ENCODE measurements around the gene EXOC6. TPM values are rescaled to one million over a fixed set of nuclear protein-coding genes. Genes with fewer than 3 reads are reported as not detected.

EXOC6 gene
- total and polyA plus RNA-seq, 2 donors from 2014 or later, result 9.5 to 17.0 TPM

DNA sequence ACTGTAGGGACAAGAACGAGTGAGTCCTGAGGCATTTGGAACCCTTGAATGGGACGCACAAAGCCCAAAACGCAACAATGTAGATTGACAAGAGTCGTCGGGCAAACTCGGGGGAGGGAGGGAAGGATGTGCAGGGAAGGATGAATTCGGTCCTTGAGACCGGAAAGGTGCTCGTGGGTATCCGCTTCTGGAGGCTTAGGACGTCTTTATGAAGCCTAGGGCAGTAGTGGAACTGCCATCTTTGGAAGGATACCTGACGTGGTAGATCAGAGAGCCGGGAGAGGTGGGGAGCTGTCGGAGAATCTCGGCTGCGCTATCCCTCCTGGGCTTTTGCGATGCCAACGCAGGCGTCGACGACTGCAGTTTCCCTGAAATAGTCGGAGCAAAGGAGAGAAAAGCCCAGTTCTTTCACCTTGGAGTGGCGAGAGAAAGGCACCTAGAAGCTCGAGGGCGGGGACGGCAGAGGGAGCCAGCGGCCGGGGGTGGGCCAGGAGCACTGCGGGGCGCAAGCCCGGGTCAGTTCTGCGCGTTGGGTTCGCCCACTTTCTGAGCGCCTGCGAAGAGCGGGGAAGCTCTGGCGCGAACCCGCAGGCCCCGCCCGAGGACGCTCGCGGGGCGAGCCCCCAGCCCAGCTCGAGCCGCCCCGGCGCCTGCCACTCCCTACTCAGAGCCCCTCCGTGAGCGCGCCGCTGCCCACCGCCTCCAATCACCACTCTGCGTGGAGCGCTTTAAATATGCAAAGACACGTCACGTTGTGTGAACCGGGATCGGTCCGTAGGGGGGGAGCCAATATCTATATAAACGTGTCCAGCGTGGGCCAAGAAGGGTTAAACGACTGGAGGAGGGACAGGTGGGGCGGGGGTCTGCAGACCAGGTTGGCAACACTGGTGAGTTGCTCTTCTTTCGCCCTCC, 211.9 kb downstream of the EXOC6 start, which contains the start of gene CYP26C1:
Gene CYP26C1 (plus strand): TSS at position 824 of the 912 bp plus-strand sequence. CDS start 466 bp downstream, outside the sequence.
- Histone ChIP-seq H3K27ac (ENCODE audit: low read depth in 2 of 2, low read length in 2 of 2) (no peak within 1 kb of the TSS), H3K9me3 (ENCODE audit: control insufficient read depth in 2 of 3, insufficient read depth in 1 of 3, low read length in 3 of 3) (no peaks in the 10 kb centered on the region), H3K9ac (ENCODE audit: low read length in 3 of 3) (no peak within 1 kb of the TSS), H3K36me3 (ENCODE audit: control insufficient read depth in 2 of 3, insufficient read depth in 3 of 3, low read length in 3 of 3) (no peaks in the 10 kb centered on the region), H3K4me3 (ENCODE audit: low read length in 3 of 3) (no peak within 1 kb of the TSS), H3K27me3 (ENCODE audit: control insufficient read depth, insufficient read depth, low read length) (peaks cover 45% of the 10 kb centered on the region), H3K4me1 (ENCODE audit: control insufficient read depth in 2 of 3, insufficient read depth in 2 of 3, low read depth in 1 of 3, low read length in 3 of 3) (peaks cover 0 to 9% (median 0%) of the 10 kb centered on the region in 3 donors)
- DNase-seq (peak in 1 of 5 donors; percentile 61), FAIRE-seq (no peak)
- no peak for TF ChIP-seq CTCF (IDR thresholded peaks at IDR 0.05; ENCODE audit: borderline replicate concordance, extremely low read depth, insufficient read depth)
- intact Hi-C loops (cut with DNase I), result no loop called here

GRCh38 chr10:93060887-93061593, 212.7 kb downstream of the EXOC6 start:
- Histone ChIP-seq H3K4me1 (ENCODE audit: control insufficient read depth in 2 of 3, insufficient read depth in 2 of 3, low read depth in 1 of 3, low read length in 3 of 3) (peaks cover 0 to 12% (median 0%) of the 10 kb centered on the region in 3 donors), H3K27me3 (ENCODE audit: control insufficient read depth, insufficient read depth, low read length) (peaks cover 50% of the 10 kb centered on the region), H3K9ac (ENCODE audit: low read length in 3 of 3) (no peak overlapping the region), H3K9me3 (ENCODE audit: control insufficient read depth in 2 of 3, insufficient read depth in 1 of 3, low read length in 3 of 3) (no peaks in the 10 kb centered on the region), H3K36me3 (ENCODE audit: control insufficient read depth in 2 of 3, insufficient read depth in 3 of 3, low read length in 3 of 3) (no peaks in the 10 kb centered on the region), H3K27ac (ENCODE audit: low read depth in 2 of 2, low read length in 2 of 2) (no peak overlapping the region), H3K4me3 (ENCODE audit: low read length in 3 of 3) (no peak overlapping the region)
- DNase-seq, result peak in 2 of 5 donors; percentile 45 to 55
- FAIRE-seq, result no peak
- no peak for TF ChIP-seq CTCF (IDR thresholded peaks at IDR 0.05; ENCODE audit: borderline replicate concordance, extremely low read depth, insufficient read depth)
- intact Hi-C loops (cut with DNase I), result no loop called here

DNA sequence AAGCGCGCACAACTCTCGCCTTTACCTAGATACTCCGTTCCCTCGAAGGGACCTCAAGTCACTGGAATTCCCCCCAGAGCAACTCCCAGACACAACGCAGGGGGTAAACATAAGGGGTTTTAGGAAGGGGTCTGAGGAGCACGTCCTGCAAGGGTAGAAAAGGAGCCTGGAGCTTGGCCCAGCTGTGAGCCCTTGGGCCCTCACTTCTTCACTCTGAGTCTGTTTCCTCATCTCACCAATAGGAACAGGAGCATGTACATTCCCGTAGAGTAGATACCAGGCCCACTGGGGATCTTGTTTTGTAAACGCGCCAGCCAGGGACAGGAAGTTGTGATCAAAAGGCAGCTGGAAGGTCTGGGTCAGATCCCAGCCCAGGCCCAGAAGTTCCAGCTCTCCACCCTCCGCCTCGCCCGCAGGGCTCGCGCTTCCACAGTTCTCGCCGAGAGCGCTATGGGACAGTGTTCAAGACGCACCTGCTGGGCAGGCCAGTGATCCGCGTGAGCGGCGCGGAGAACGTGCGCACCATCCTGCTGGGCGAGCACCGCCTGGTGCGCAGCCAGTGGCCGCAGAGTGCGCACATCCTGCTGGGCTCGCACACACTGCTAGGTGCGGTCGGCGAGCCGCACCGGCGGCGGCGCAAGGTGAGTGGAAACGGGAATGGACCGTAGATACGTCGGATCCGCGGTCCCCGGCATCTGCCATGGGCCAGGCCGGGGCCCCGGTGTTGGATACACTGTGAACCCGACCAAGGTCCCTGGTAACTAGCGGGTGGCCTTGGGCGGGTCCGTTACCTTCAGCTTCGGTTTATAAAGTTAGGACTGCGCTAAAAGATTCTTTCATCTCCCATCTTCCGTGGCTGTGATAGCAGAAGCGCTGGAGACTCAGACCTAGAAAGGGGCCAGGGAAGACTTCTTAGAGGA, 213.5 kb downstream of the EXOC6 start:
- peak in 2 of 5 donors; percentile 46 to 70 for DNase-seq
- intact Hi-C loops (cut with DNase I), result no loop called here
- H3K27me3 ChIP-seq (ENCODE audit: control insufficient read depth, insufficient read depth, low read length), result peaks cover 56% of the 10 kb centered on the region

More for the DNA sequence above, 213.5 kb downstream of the EXOC6 start:
- H3K4me1 ChIP-seq (ENCODE audit: control insufficient read depth in 2 of 3, insufficient read depth in 2 of 3, low read depth in 1 of 3, low read length in 3 of 3), result peaks cover 0 to 13% (median 0%) of the 10 kb centered on the region in 3 donors
- peak overlapping the region; percentile 9 to 24 (median 11) for H3K4me3 ChIP-seq (ENCODE audit: low read length in 3 of 3)
- H3K9ac ChIP-seq (ENCODE audit: low read length in 3 of 3), result no peak overlapping the region
- no peak for TF ChIP-seq CTCF (IDR thresholded peaks at IDR 0.05; ENCODE audit: borderline replicate concordance, extremely low read depth, insufficient read depth)
- no peak overlapping the region for H3K27ac ChIP-seq (ENCODE audit: low read depth in 2 of 2, low read length in 2 of 2)
- no peaks in the 10 kb centered on the region for H3K36me3 ChIP-seq (ENCODE audit: control insufficient read depth in 2 of 3, insufficient read depth in 3 of 3, low read length in 3 of 3)
- no peaks in the 10 kb centered on the region for H3K9me3 ChIP-seq (ENCODE audit: control insufficient read depth in 2 of 3, insufficient read depth in 1 of 3, low read length in 3 of 3)
- FAIRE-seq, result no peak

All from kidney (tissue), 14 donors.